RWPE1 (cell line): ENCODE data around the gene FN3K.

Experiments used
- CTCF ChIA-PET: fragments of 350-600 bp; sonication (Branson Sonifier 250); formaldehyde crosslinking; extraction: SDS; loops from one replicate; lab custom pipeline; 2021; lab: Yijun Ruan, JAX
- POLR2A ChIA-PET: fragments of 400-600 bp; formaldehyde crosslinking; extraction: SDS; loops from one replicate; lab custom pipeline; 2020; ENCODE audit warnings: antibody characterized with exemption; ENCODE audit not compliant: low non-redundant PET; lab: Yijun Ruan, JAX
- DNase-seq: peaks from one replicate; pipeline ENCODE4 v3.0.0; 2012; ENCODE audit warnings: low spot score
- H3K27ac ChIP-seq: fragments of 450-650 bp; 2 replicates; pipeline ENCODE4 v1.5.1; 2017
- CTCF ChIP-seq: fragments of 450-650 bp; conservative IDR thresholded peaks from 2 replicates; pipeline ENCODE4 v1.5.1; 2017; ENCODE audit warnings: low read depth, mild to moderate bottlenecking

The FN3K gene

GRCh38 chr17:82797061-82797460, 61.6 kb downstream of the FN3K start:
- CTCF ChIA-PET, result no interaction called here
- DNase-seq, result no peak
- 0 out of 2 replicates have a peak overlapping the region, but pooled peaks have one; percentile 0 for H3K27ac ChIP-seq
- TF ChIP-seq CTCF, result no peak
- POLR2A ChIA-PET, result no interaction called here

- no peak for TF ChIP-seq CTCF
- ChIA-PET POLR2A (no interaction called here), CTCF (no interaction called here)
- no peak overlapping the region for H3K27ac ChIP-seq
- DNase-seq, result no peak
Measured at GRCh38 chr17:82798752-82799151, 63.3 kb downstream of the FN3K start.

- DNase-seq, result no peak
- POLR2A ChIA-PET, result no interaction called here
- CTCF ChIA-PET, result no interaction called here
- H3K27ac ChIP-seq, result no peak overlapping the region
- TF ChIP-seq CTCF, result no peak
Measured at GRCh38 chr17:82799591-82799990, 64.2 kb downstream of the FN3K start.
